ENCODE results near the gene ZXDC. TPM values are rescaled to one million over a fixed set of nuclear protein-coding genes. Genes with fewer than 3 reads are reported as not detected.

Gene ZXDC
- polyA plus RNA-seq, 1 experiment: 15.8 TPM

DNA sequence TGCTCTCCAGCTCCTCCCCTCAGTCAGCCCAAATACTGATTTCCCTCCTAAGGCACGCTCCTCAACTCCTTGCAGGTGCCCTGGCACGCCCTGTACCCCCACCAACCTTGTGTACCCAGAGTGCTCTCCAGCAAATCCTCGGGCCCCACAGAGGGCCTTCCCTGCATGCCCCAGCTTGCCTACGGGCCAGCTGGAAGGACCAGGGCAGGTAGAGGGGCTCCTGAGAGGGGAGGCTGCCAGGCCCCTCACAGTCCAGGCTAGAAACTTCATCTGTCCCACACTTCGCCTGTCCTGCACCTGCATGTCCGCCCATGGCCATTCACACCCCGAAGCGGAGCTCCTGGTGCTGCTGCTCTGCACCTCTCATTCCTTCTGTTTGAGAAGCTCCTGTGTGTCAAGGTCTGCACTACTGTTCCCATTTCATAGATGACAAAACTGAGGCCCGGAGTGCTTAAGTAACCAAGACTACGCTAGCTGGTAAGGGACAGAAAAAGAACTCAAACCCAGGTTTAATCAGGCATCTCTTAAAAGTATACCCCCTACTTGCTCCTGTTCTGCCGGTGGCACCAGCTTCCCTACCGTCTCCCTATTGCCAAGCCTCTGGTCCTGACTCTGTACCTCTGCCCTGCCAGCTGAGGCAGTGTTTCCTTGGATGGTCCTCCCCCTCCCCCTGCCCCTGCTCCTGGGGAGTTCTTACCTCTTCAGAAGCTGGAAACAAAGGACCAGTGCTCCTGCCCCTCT is 35.6 kb downstream of the ZXDC start:
- H3K4me3 ChIP-seq (ENCODE audit: low read depth, low read length): no peak overlapping the region
- ChIA-PET POLR2A (no interaction called here), CTCF (interaction anchor here (0.8 kb wide), 1 partner anchor 194 kb away, joined by 3 read pairs; no protein-coding TSS in a partner anchor)
- H3K27me3 ChIP-seq (ENCODE audit: control insufficient read depth, insufficient read depth, low read length): no peaks in the 10 kb centered on the region
- no peak for DNase-seq (ENCODE audit: low read depth)
- H3K36me3 ChIP-seq (ENCODE audit: control insufficient read depth, insufficient read depth, low read length): peaks cover 11% of the 10 kb centered on the region
- no peak for TF ChIP-seq CTCF (IDR thresholded peaks at IDR 0.05; ENCODE audit: insufficient read depth, low read depth, low read length)

DNA sequence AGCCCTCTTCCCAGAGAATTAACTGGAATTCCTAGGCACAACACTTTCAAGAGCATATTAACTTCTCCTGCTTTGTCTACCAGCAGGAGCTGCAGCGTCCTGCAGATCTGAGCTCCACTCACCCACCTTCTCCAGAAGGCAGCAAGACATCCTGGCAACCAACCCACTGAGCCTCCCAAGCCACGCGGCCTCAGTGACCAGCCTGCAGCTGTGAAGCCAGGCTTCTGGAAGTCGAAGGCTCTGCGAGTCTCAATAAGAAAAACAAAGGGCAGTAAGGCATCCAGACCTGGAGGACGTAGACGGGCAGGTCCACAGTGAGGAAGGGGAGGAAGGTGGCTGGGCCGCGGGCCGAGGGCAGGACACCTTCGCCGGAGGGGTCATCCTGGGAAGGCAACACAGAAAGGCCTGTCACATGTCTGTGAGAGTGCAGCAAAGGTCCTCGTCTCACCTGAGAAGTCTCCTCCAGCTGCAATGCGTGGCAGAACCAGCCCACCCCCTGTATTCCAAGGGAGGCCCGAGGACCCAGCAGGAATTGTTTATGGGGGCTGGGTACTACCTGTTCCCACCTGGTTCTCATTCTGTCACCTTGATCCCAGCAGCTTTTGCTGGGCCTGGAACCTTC is 36.2 kb downstream of the ZXDC start:
- no peak for DNase-seq (ENCODE audit: low read depth)
- peaks cover 11% of the 10 kb centered on the region for H3K36me3 ChIP-seq (ENCODE audit: control insufficient read depth, insufficient read depth, low read length)
- CTCF ChIA-PET: interaction anchor here (0.8 kb wide), 1 partner anchor 193 kb away, joined by 3 read pairs; no protein-coding TSS in a partner anchor
- H3K4me3 ChIP-seq (ENCODE audit: low read depth, low read length): no peak overlapping the region
- H3K27me3 ChIP-seq (ENCODE audit: control insufficient read depth, insufficient read depth, low read length): no peaks in the 10 kb centered on the region
- POLR2A ChIA-PET: no interaction called here
- no peak for TF ChIP-seq CTCF (IDR thresholded peaks at IDR 0.05; ENCODE audit: insufficient read depth, low read depth, low read length)

- ChIA-PET CTCF (no interaction called here), POLR2A (no interaction called here)
Measured at GRCh38 chr3:126438746-126439145, 36.9 kb downstream of the ZXDC start.

DNA sequence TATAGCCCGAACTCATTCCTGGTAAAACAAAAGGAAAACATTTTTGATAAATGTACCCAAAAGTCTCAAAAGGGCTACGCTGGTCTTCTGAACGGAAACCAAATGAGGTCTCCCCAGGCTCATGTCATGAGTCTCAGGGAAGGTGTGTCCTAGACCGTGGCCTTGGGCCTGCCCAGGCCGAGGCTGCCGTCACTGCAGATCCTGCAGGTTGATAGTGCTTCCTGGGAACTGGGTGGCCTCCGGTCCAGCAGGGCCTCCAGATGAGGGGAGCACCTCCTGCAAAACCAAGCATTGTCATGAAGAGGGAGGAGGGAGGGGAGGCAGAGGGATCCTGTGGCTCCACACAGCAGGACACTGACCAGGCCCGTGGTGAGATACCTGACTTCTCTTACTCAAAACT is 37.5 kb downstream of the ZXDC start:
- no peak for TF ChIP-seq CTCF (IDR thresholded peaks at IDR 0.05; ENCODE audit: insufficient read depth, low read depth, low read length)
- ChIA-PET POLR2A (no interaction called here), CTCF (no interaction called here)
- H3K27me3 ChIP-seq (ENCODE audit: control insufficient read depth, insufficient read depth, low read length): no peaks in the 10 kb centered on the region
- H3K36me3 ChIP-seq (ENCODE audit: control insufficient read depth, insufficient read depth, low read length): peaks cover 11% of the 10 kb centered on the region
- DNase-seq (ENCODE audit: low read depth): no peak
- H3K4me3 ChIP-seq (ENCODE audit: low read depth, low read length): no peak overlapping the region

More at GRCh38 chr3:126438746-126439145, 36.9 kb downstream of the ZXDC start:
- Histone ChIP-seq H3K27me3 (ENCODE audit: control insufficient read depth, insufficient read depth, low read length) (no peaks in the 10 kb centered on the region), H3K36me3 (ENCODE audit: control insufficient read depth, insufficient read depth, low read length) (peaks cover 11% of the 10 kb centered on the region), H3K4me3 (ENCODE audit: low read depth, low read length) (no peak overlapping the region)
- no peak for DNase-seq (ENCODE audit: low read depth)
- TF ChIP-seq CTCF (IDR thresholded peaks at IDR 0.05; ENCODE audit: insufficient read depth, low read depth, low read length): no peak

DNA sequence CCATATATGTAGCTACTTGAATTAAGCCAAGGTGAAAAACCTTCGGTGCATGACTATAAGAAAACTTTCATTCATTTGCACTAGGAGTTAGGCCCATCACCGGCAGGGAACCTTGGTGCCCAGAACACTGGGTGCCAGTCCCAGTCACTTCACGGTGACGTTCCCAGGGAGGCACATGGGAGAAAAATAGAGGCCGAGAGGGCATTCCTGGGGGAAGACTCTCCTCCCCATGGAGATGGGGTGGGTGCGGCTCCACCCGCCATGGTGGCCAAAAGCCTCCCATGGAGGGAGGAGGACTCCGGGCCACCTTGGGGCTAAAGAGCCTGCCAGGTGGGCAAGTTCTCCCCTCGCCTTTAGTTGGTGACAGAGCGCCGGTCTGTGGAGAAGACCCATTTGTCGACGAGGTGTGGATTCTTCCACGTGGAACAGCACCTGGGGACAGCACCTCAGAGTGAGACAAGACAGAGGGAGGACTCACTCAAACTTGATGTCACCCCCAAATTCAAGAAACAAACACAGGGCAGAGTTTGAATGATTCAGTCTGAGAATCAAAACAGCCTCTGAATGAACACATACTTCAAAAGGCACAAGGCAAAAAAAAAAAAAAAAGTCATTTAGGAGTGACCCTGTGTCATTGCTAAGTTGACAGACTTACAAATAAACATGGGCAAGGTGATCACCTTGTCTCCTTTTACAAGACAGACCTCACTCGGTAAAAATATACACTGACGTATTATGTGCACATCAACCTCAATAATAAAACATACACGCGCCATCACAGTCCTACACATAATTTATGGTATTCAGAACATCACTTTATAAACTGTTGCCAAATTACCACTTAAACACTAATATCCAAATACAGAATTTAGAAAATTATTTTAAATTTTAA is 38.6 kb downstream of the ZXDC start:
- POLR2A ChIA-PET: no interaction called here

More for the DNA sequence above, 38.6 kb downstream of the ZXDC start:
- DNase-seq (ENCODE audit: low read depth): no peak
- Histone ChIP-seq H3K36me3 (ENCODE audit: control insufficient read depth, insufficient read depth, low read length) (peaks cover 11% of the 10 kb centered on the region), H3K4me3 (ENCODE audit: low read depth, low read length) (no peak overlapping the region), H3K27me3 (ENCODE audit: control insufficient read depth, insufficient read depth, low read length) (no peaks in the 10 kb centered on the region)
- CTCF ChIA-PET: no interaction called here
- TF ChIP-seq CTCF (IDR thresholded peaks at IDR 0.05; ENCODE audit: insufficient read depth, low read depth, low read length): no peak
